Measurements from ENCODE around the gene PLEKHG1. TPM values are rescaled to one million over a fixed set of nuclear protein-coding genes. Genes with fewer than 3 reads are reported as not detected.

PLEKHG1 gene
- total and polyA plus RNA-seq, 11 donors, result 2.2 to 27.0 (median 11.3) TPM

GRCh38 chr6:150607329-150607650, 7.6 kb downstream of the PLEKHG1 start:
- ATAC-seq (no peak), DNase-seq (no peak)
- WGBS, 4 donors, result 67 to 92% (median 77%) methylated on average over 3 of the region's 3 CpGs
- H3K4me3 ChIP-seq, result no peak overlapping the region
- TF ChIP-seq POLR2A (IDR thresholded peaks at IDR 0.05) (no peak), CTCF (IDR thresholded peaks at IDR 0.05) (no peak)
- H3K4me1 ChIP-seq, result peaks cover 0 to 35% (median 15%) of the 10 kb centered on the region in 12 donors
- no peaks in the 10 kb centered on the region for H3K36me3 ChIP-seq
- H3K27ac ChIP-seq, result peak overlapping the region in 1 of 12 donors; percentile 44
- intact Hi-C loops (cut with DNase I), result loop anchor here in 5 of 10 donors (10.0 kb wide), 4 partner anchors 58 to 208 kb away; no protein-coding TSS in a partner anchor
- H3K9me3 ChIP-seq, result no peaks in the 10 kb centered on the region
- peaks cover 0 to 3% (median 0%) of the 10 kb centered on the region in 9 donors for H3K27me3 ChIP-seq

GRCh38 chr6:150610584-150610983, 10.9 kb downstream of the PLEKHG1 start:
- Histone ChIP-seq H3K36me3 (no peaks in the 10 kb centered on the region), H3K4me3 (no peak overlapping the region), H3K9me3 (no peaks in the 10 kb centered on the region), H3K4me1 (peaks cover 0 to 42% (median 15%) of the 10 kb centered on the region in 12 donors), H3K27me3 (no peaks in the 10 kb centered on the region), H3K27ac (peak overlapping the region in 2 of 12 donors; percentile 44)
- intact Hi-C loops (cut with DNase I), result loop anchor here in 2 of 10 donors (5.0 to 10.0 kb wide), 2 partner anchors 54 to 72 kb away; no protein-coding TSS in a partner anchor
- ATAC-seq (no peak), DNase-seq (no peak)
- TF ChIP-seq CTCF (IDR thresholded peaks at IDR 0.05) (no peak), POLR2A (IDR thresholded peaks at IDR 0.05) (no peak)

- no peak overlapping the region for H3K4me3 ChIP-seq
- H3K27me3 ChIP-seq, result no peaks in the 10 kb centered on the region
- WGBS, 4 donors, result 94 to 95% (median 95%) methylated on average over 4 of the region's 4 CpGs
- TF ChIP-seq CTCF (IDR thresholded peaks at IDR 0.05) (no peak), POLR2A (IDR thresholded peaks at IDR 0.05) (no peak)
- H3K4me1 ChIP-seq, result peaks cover 0 to 38% (median 7%) of the 10 kb centered on the region in 12 donors
- H3K9me3 ChIP-seq, result no peaks in the 10 kb centered on the region
- no peak for DNase-seq
- H3K27ac ChIP-seq, result peak overlapping the region in 1 of 12 donors; percentile 33
- no peak for ATAC-seq
- no peaks in the 10 kb centered on the region for H3K36me3 ChIP-seq
- intact Hi-C loops (cut with DNase I), result loop anchor here in 2 of 10 donors (5.0 to 10.0 kb wide), 2 partner anchors 52 to 69 kb away; no protein-coding TSS in a partner anchor
Measured at GRCh38 chr6:150613269-150613668, 13.6 kb downstream of the PLEKHG1 start.

GRCh38 chr6:150615967-150616366, 16.3 kb downstream of the PLEKHG1 start:
- intact Hi-C loops (cut with DNase I), result loop anchor here in 1 of 10 donors (10.0 kb wide), 1 partner anchor 49 kb away; no protein-coding TSS in a partner anchor
- ATAC-seq (no peak), DNase-seq (no peak)
- TF ChIP-seq CTCF (IDR thresholded peaks at IDR 0.05) (no peak), POLR2A (IDR thresholded peaks at IDR 0.05) (no peak)
- Histone ChIP-seq H3K27ac (no peak overlapping the region), H3K36me3 (no peaks in the 10 kb centered on the region), H3K4me1 (peaks cover 0 to 57% (median 18%) of the 10 kb centered on the region in 12 donors), H3K9me3 (no peaks in the 10 kb centered on the region), H3K4me3 (no peak overlapping the region), H3K27me3 (no peaks in the 10 kb centered on the region)
